B cell (primary cell): Measurements from ENCODE around the gene CD163L1. TPM values are rescaled to one million over a fixed set of nuclear protein-coding genes. Genes with fewer than 3 reads are reported as not detected.

Experiments used
- ATAC-seq: fragments of 200-7000 bp; cut with Tn5 transposase; one replicate; pipeline ENCODE4 v1.10.0; 2021; ENCODE audit warnings: low read depth, mild to moderate bottlenecking, moderate number of reproducible peaks, moderate library complexity
- CTCF ChIA-PET: fragments of 350-600 bp; sonication (Branson Sonifier 250); formaldehyde crosslinking; loops from one replicate; lab custom pipeline; 2021; ENCODE audit warnings: antibody characterized with exemption, inconsistent platforms; lab: Charles Lee
- POLR2A ChIA-PET: fragments of 350-600 bp; sonication (Branson Sonifier 250); formaldehyde crosslinking; loops from one replicate; lab custom pipeline; 2021; ENCODE audit warnings: antibody characterized with exemption; lab: Charles Lee
- DNase-seq: peaks from one replicate; pipeline ENCODE4 v3.0.0; 2013
- H2AFZ ChIP-seq: 2 replicates; pipeline ENCODE4 v1.6.1; 2012; ENCODE audit warnings: mild to moderate bottlenecking, low read depth, low read length; ENCODE audit not compliant: insufficient read depth, poor library complexity, severe bottlenecking
- H3K27ac ChIP-seq, 2 donors: 1 replicate in 1 of 2; 2 replicates in 1 of 2; pipeline ENCODE4 v1.5.1; 2012 to 2013; ENCODE audit warnings: low read length in 2 of 2, mild to moderate bottlenecking in 2 of 2, moderate library complexity in 1 of 2
- H3K27me3 ChIP-seq, 4 experiments: fragments of 200-600 bp in 1 of 4; sonication (generic) in 1 of 4; replicated peaks in 1 of 4; 1 replicate in 2 of 4; 2 replicates in 2 of 4; pipeline versions ENCODE4 v1.6.1 to v1.7.0; 2013 to 2016; ENCODE audit warnings: low read length in 3 of 4, mild to moderate bottlenecking in 2 of 4, mixed read lengths in 1 of 4, moderate library complexity in 1 of 4; ENCODE audit not compliant: insufficient read depth in 4 of 4, control insufficient read depth in 3 of 4; ENCODE audit errors: control extremely low read depth in 1 of 4
- H3K36me3 ChIP-seq, 2 experiments: replicated peaks in 1 of 2; 1 replicate in 1 of 2; 2 replicates in 1 of 2; pipeline versions ENCODE4 v1.6.1 to v1.7.1; 2013; ENCODE audit warnings: low read length in 1 of 2; ENCODE audit not compliant: insufficient read depth in 2 of 2, control insufficient read depth in 1 of 2; ENCODE audit errors: control extremely low read depth in 1 of 2, extremely low read depth in 1 of 2
- H3K4me1 ChIP-seq, 2 donors: fragments of 200-600 bp in 1 of 2; sonication (generic) in 1 of 2; 1 replicate in 1 of 2; 2 replicates in 1 of 2; pipeline versions ENCODE4 v1.5.1 to v1.6.1; 2013 to 2017; ENCODE audit warnings: low read length in 2 of 2; ENCODE audit not compliant: control insufficient read depth in 2 of 2, insufficient read depth in 2 of 2
- H3K4me2 ChIP-seq: replicated peaks from 2 replicates; pipeline ENCODE3; 2012; ENCODE audit warnings: mild to moderate bottlenecking, low read depth, low read length; ENCODE audit not compliant: poor library complexity, severe bottlenecking
- H3K4me3 ChIP-seq, 5 experiments: fragments of 200-600 bp in 1 of 5; sonication (generic) in 1 of 5; 1 replicate in 3 of 5; 2 replicates in 2 of 5; pipeline versions ENCODE4 v1.5.1 to v1.7.0; 2011 to 2016; ENCODE audit warnings: low read length in 4 of 5, mild to moderate bottlenecking in 4 of 5, low read depth in 2 of 5, control low read depth in 1 of 5, moderate library complexity in 1 of 5; ENCODE audit not compliant: insufficient read depth in 1 of 5; ENCODE audit errors: control extremely low read depth in 1 of 5, extremely low read depth in 1 of 5
- H3K79me2 ChIP-seq: fragments of 200-600 bp; sonication (generic); one replicate; pipeline ENCODE4 v1.6.0; 2016; ENCODE audit warnings: low read length; ENCODE audit not compliant: control insufficient read depth, insufficient read depth
- H3K9ac ChIP-seq: fragments of 200-600 bp; sonication (generic); 2 replicates; pipeline ENCODE4 v1.6.1; 2017; ENCODE audit warnings: mild to moderate bottlenecking, low read length, moderate library complexity
- H3K9me3 ChIP-seq, 3 donors: one replicate each; pipeline versions ENCODE4 v1.6.1 to v1.7.1; 2013; ENCODE audit warnings: low read length in 2 of 3; ENCODE audit not compliant: control insufficient read depth in 2 of 3, insufficient read depth in 1 of 3; ENCODE audit errors: control extremely low read depth in 1 of 3
- H4K20me1 ChIP-seq: 2 replicates; pipeline ENCODE4 v1.6.0; 2012; ENCODE audit warnings: mild to moderate bottlenecking, low read length; ENCODE audit not compliant: insufficient read depth, control insufficient read depth, poor library complexity, severe bottlenecking
- H3K27ac Mint-ChIP-seq: one replicate; pipeline ENCODE4 v1.8.0; 2021; ENCODE audit warnings: mixed read lengths
- H3K27me3 Mint-ChIP-seq: one replicate; pipeline ENCODE4 v1.8.0; 2021; ENCODE audit warnings: mixed read lengths
- H3K4me1 Mint-ChIP-seq: one replicate; pipeline ENCODE4 v1.8.0; 2021; ENCODE audit warnings: mixed read lengths
- H3K4me3 Mint-ChIP-seq: one replicate; pipeline ENCODE4 v1.8.0; 2021; ENCODE audit warnings: mixed read lengths
- H3K9me3 Mint-ChIP-seq: one replicate; pipeline ENCODE4 v1.8.0; 2022; ENCODE audit warnings: mixed read lengths; ENCODE audit not compliant: insufficient read depth
- CTCF ChIP-seq: fragments of 200-600 bp; IDR thresholded peaks from one replicate; pipeline ENCODE4 v1.8.0; 2022; ENCODE audit warnings: antibody characterized with exemption, mild to moderate bottlenecking
- EZH2 ChIP-seq: IDR thresholded peaks from 2 replicates; pipeline ENCODE4 v1.6.1; 2012; ENCODE audit warnings: borderline replicate concordance, low read depth, mild to moderate bottlenecking, moderate library complexity, low read length; ENCODE audit not compliant: insufficient read depth, poor library complexity, severe bottlenecking
- WGBS: methylation state at CpG from one replicate; pipeline ENCODE4 v1.1.5; 2013; ENCODE audit warnings: missing lambda C conversion rate; ENCODE audit not compliant: insufficient coverage; 5-methylcytosine and 5-hydroxymethylcytosine counted together
- intact Hi-C: fragments of 100-400 bp; cut with micrococcal nuclease; formaldehyde crosslinking; loops from one replicate; pipeline ENCODE4 v1.10.0; 2022
- polyA plus RNA-seq: library from polyadenylated mRNA; depleted of rRNA; stranded (reverse); fragments of >200 nt; gene quantifications from 2 replicates; pipeline ENCODE4 v1.2.3, GENCODE V29; 2012
- total RNA-seq, 2 donors: library from RNA; stranded (reverse); fragments of 120-200 nt in 1 of 2; gene quantifications; 1 replicate in 1 of 2; 2 replicates in 1 of 2; pipeline versions ENCODE4 v1.2.3 to v1.2.4, GENCODE V29; 2013 to 2022

The CD163L1 gene
- total and polyA plus RNA-seq, 2 donors (not counting 1 experiment from before 2014, with no cell fraction given), result 0.32 TPM; not detected in 1

- ChIA-PET POLR2A (no interaction called here), CTCF (no interaction called here)
- Histone ChIP-seq H3K4me2 (no peak overlapping the region), H3K9me3 (peaks cover 0 to 11% (median 0%) of the 10 kb centered on the region in 3 donors), H3K4me1 (no peaks in the 10 kb centered on the region), H3K9ac (no peak overlapping the region), H4K20me1 (no peaks in the 10 kb centered on the region), H3K79me2 (no peaks in the 10 kb centered on the region), H3K4me3 (no peak overlapping the region), H2AFZ (no peak overlapping the region), H3K36me3 (no peaks in the 10 kb centered on the region), H3K27me3 (no peaks in the 10 kb centered on the region), H3K27ac (no peak overlapping the region)
- peaks cover 7% of the 10 kb centered on the region for H3K27me3 Mint-ChIP-seq
- ATAC-seq, result no peak
- no peaks in the 10 kb centered on the region for H3K4me1 Mint-ChIP-seq
- H3K9me3 Mint-ChIP-seq, result no peaks in the 10 kb centered on the region
- H3K27ac Mint-ChIP-seq, result no peak overlapping the region
- no peak for DNase-seq
- TF ChIP-seq EZH2 (no peak), CTCF (no peak)
- H3K4me3 Mint-ChIP-seq, result no peak overlapping the region
- intact Hi-C loops, result no loop called here
- WGBS, result 57% methylated on average over 4 of the region's 6 CpGs
Measured at GRCh38 chr12:7346551-7347225, 97.3 kb downstream of the CD163L1 start.

GRCh38 chr12:7344833-7345606, 98.9 kb downstream of the CD163L1 start:
- no peak for DNase-seq
- Histone ChIP-seq H3K36me3 (no peaks in the 10 kb centered on the region), H3K27me3 (no peaks in the 10 kb centered on the region), H4K20me1 (no peaks in the 10 kb centered on the region), H3K4me2 (no peak overlapping the region), H3K27ac (no peak overlapping the region), H2AFZ (no peak overlapping the region), H3K4me3 (no peak overlapping the region), H3K79me2 (no peaks in the 10 kb centered on the region), H3K9ac (no peak overlapping the region), H3K9me3 (peaks cover 0 to 11% (median 0%) of the 10 kb centered on the region in 3 donors), H3K4me1 (no peaks in the 10 kb centered on the region)
- ChIA-PET CTCF (no interaction called here), POLR2A (no interaction called here)
- H3K4me3 Mint-ChIP-seq, result no peak overlapping the region
- H3K4me1 Mint-ChIP-seq, result no peaks in the 10 kb centered on the region
- H3K9me3 Mint-ChIP-seq, result no peaks in the 10 kb centered on the region
- H3K27ac Mint-ChIP-seq, result no peak overlapping the region
- no peak for TF ChIP-seq CTCF
- TF ChIP-seq EZH2, result no peak
- intact Hi-C loops, result no loop called here
- peaks cover 5% of the 10 kb centered on the region for H3K27me3 Mint-ChIP-seq
- no peak for ATAC-seq
